ENCODE data around the gene TEX35.

GRCh38 chr1:178530502-178530901 is 17.6 kb downstream of the TEX35 start:
- TF ChIP-seq POLR2AphosphoS5 (IDR thresholded peaks at IDR 0.05), result no peak
- no peak for TF ChIP-seq CTCF (IDR thresholded peaks at IDR 0.05)

Measured in transverse colon (tissue), 4 donors.